ENCODE data around the gene CRAT.

GRCh38 chr9:129138144-129138462 is 27.5 kb upstream of the CRAT start:
- TF ChIP-seq CTCF (IDR thresholded peaks at IDR 0.05; ENCODE audit: poor library complexity) (no peak), EZH2phosphoT487 (IDR thresholded peaks at IDR 0.05; ENCODE audit: low read depth, severe bottlenecking, unreplicated experiment) (no peak), EZH2 (IDR thresholded peaks at IDR 0.05; ENCODE audit: borderline replicate concordance) (no peak)

All from hepatocyte (in vitro differentiated cells).